Neural progenitor cell (in vitro differentiated cells): ENCODE data around the gene ANTXRL. TPM values are rescaled to one million over a fixed set of nuclear protein-coding genes. Genes with fewer than 3 reads are reported as not detected.

Source experiments
- DNase-seq: peaks from one replicate; pipeline ENCODE4 v3.0.0-alpha.2; 2016; ENCODE audit warnings: low spot score
- H2AFZ ChIP-seq: fragments of 200-600 bp; sonication (generic); replicated peaks from 2 replicates; pipeline ENCODE4 v1.6.1; 2016; ENCODE audit warnings: antibody characterized with exemption
- H3F3A ChIP-seq: fragments of 200-600 bp; sonication (generic); 2 replicates; pipeline ENCODE4 v1.6.1; 2016; ENCODE audit warnings: antibody characterized with exemption, low read depth
- H3K27ac ChIP-seq: fragments of 200-600 bp; sonication (generic); 2 replicates; pipeline ENCODE4 v1.5.1; 2016; ENCODE audit warnings: mild to moderate bottlenecking
- H3K27me3 ChIP-seq: fragments of 200-600 bp; sonication (generic); 2 replicates; pipeline ENCODE4 v1.6.1; 2016; ENCODE audit warnings: mild to moderate bottlenecking, moderate library complexity
- H3K36me3 ChIP-seq: fragments of 200-600 bp; sonication (generic); 2 replicates; pipeline ENCODE4 v1.5.1; 2016
- H3K4me1 ChIP-seq: fragments of 200-600 bp; sonication (generic); 2 replicates; pipeline ENCODE4 v1.6.1; 2016; ENCODE audit warnings: mixed run types
- H3K4me2 ChIP-seq: fragments of 200-600 bp; sonication (generic); 2 replicates; pipeline ENCODE4 v1.6.1; 2016
- H3K4me3 ChIP-seq: fragments of 200-600 bp; sonication (generic); 2 replicates; pipeline ENCODE4 v1.5.1; 2016
- H3K79me2 ChIP-seq: fragments of 200-600 bp; sonication (generic); 2 replicates; pipeline ENCODE4 v1.6.1; 2016; ENCODE audit warnings: low read depth
- H3K9ac ChIP-seq: fragments of 200-600 bp; sonication (generic); 2 replicates; pipeline ENCODE4 v1.6.1; 2016
- H3K9me3 ChIP-seq: fragments of 200-600 bp; sonication (generic); 2 replicates; pipeline ENCODE4 v1.5.1; 2016; ENCODE audit warnings: low read depth
- H4K20me1 ChIP-seq: fragments of 200-600 bp; sonication (generic); 2 replicates; pipeline ENCODE4 v1.6.1; 2016; ENCODE audit warnings: low read depth
- H3K27ac Mint-ChIP-seq: 3 replicates; pipeline ENCODE4 v1.8.0; 2021; ENCODE audit warnings: mixed read lengths
- H3K27me3 Mint-ChIP-seq: 2 replicates; pipeline ENCODE4 v1.8.0; 2022; ENCODE audit warnings: low read depth, mild to moderate bottlenecking, inconsistent platforms, moderate library complexity, mixed read lengths; ENCODE audit not compliant: insufficient read depth
- H3K36me3 Mint-ChIP-seq: 3 replicates; pipeline ENCODE4 v1.8.0; 2021; ENCODE audit warnings: mixed read lengths
- H3K4me1 Mint-ChIP-seq: 3 replicates; pipeline ENCODE4 v1.8.0; 2021; ENCODE audit warnings: mixed read lengths
- H3K4me3 Mint-ChIP-seq: 3 replicates; pipeline ENCODE4 v1.8.0; 2021; ENCODE audit warnings: mild to moderate bottlenecking, moderate library complexity, mixed read lengths
- H3K9me3 Mint-ChIP-seq: 3 replicates; pipeline ENCODE4 v1.8.0; 2020; ENCODE audit warnings: mixed read lengths
- EZH2 ChIP-seq: fragments of 200-600 bp; sonication (generic); IDR thresholded peaks from 2 replicates; pipeline ENCODE4 v1.6.1; 2017; ENCODE audit warnings: antibody characterized with exemption, mild to moderate bottlenecking, moderate library complexity
- EZH2phosphoT487 ChIP-seq: fragments of 200-600 bp; sonication (generic); IDR thresholded peaks from 2 replicates; pipeline ENCODE4 v1.6.1; 2017; ENCODE audit warnings: antibody characterized with exemption
- total RNA-seq: library from RNA; depleted of rRNA; stranded (reverse); fragments of >200 nt; gene quantifications from 2 replicates; pipeline ENCODE4 v1.2.3, GENCODE V29; 2015; ENCODE audit warnings: low replicate concordance
- TF ChIP-seq, protein P1 (sequence below): fragments of 200-600 bp; sonication (generic); IDR thresholded peaks from 2 replicates; pipeline ENCODE4 v1.5.1; 2017; ENCODE audit warnings: antibody characterized with exemption, mild to moderate bottlenecking

Gene ANTXRL
- total RNA-seq, 1 donor from 2014 or later: not detected

DNA sequence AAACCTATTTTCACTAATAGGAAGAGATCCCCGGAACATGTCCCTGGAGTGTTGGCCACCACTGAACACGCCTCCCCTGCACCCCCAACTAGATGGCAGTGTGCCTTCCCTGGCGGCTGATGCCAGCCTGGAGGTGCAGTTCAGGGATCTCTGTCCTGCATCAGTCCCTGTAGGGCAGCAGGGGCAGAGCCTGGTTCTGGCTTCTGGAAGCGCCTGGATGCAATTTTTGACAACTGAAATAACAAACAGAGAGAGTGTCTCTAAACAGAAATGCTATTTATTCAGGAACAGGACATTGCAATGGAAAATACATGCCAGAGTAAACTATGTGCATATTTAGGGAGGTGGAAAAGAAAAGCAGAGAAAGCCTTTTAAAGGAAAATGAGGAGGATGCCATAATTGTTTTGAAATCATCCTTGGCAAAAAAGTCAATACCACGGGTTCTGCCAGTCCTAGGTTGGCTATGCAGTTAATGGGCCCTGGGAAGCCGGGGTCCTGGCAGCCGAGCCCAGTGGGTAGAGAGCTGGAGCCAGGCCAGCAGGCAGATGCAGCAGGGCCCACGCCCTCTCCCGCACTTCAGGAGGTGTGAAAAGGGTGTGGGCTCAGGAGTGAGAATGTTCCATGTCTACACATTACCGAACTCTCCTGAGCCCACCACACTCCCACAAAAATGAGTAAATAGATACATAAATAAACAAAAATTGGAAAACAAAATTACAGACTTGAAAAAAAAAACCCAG is 18.5 kb downstream of the ANTXRL start:
- H3K27ac ChIP-seq: no peak overlapping the region
- H3K9ac ChIP-seq: no peak overlapping the region
- H3K9me3 ChIP-seq: no peaks in the 10 kb centered on the region
- Mint-ChIP-seq H3K27me3 (peaks cover 9% of the 10 kb centered on the region), H3K9me3 (no peaks in the 10 kb centered on the region), H3K4me3 (no peak overlapping the region), H3K27ac (no peak overlapping the region), H3K36me3 (no peaks in the 10 kb centered on the region), H3K4me1 (peaks cover 3% of the 10 kb centered on the region)
- TF ChIP-seq EZH2: no peak
- TF ChIP-seq EZH2phosphoT487: no peak
- TF ChIP-seq, protein P1, sequence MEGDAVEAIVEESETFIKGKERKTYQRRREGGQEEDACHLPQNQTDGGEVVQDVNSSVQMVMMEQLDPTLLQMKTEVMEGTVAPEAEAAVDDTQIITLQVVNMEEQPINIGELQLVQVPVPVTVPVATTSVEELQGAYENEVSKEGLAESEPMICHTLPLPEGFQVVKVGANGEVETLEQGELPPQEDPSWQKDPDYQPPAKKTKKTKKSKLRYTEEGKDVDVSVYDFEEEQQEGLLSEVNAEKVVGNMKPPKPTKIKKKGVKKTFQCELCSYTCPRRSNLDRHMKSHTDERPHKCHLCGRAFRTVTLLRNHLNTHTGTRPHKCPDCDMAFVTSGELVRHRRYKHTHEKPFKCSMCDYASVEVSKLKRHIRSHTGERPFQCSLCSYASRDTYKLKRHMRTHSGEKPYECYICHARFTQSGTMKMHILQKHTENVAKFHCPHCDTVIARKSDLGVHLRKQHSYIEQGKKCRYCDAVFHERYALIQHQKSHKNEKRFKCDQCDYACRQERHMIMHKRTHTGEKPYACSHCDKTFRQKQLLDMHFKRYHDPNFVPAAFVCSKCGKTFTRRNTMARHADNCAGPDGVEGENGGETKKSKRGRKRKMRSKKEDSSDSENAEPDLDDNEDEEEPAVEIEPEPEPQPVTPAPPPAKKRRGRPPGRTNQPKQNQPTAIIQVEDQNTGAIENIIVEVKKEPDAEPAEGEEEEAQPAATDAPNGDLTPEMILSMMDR: no peak
- no peak for DNase-seq
- H3K4me3 ChIP-seq: no peak overlapping the region
- peaks cover under 1% of the 10 kb centered on the region for H3K4me1 ChIP-seq
- no peaks in the 10 kb centered on the region for H3K36me3 ChIP-seq
- no peaks in the 10 kb centered on the region for H4K20me1 ChIP-seq
- H3K79me2 ChIP-seq: no peaks in the 10 kb centered on the region
- H3K4me2 ChIP-seq: no peak overlapping the region
- no peak overlapping the region for H2AFZ ChIP-seq
- no peaks in the 10 kb centered on the region for H3K27me3 ChIP-seq
- no peaks in the 10 kb centered on the region for H3F3A ChIP-seq

DNA sequence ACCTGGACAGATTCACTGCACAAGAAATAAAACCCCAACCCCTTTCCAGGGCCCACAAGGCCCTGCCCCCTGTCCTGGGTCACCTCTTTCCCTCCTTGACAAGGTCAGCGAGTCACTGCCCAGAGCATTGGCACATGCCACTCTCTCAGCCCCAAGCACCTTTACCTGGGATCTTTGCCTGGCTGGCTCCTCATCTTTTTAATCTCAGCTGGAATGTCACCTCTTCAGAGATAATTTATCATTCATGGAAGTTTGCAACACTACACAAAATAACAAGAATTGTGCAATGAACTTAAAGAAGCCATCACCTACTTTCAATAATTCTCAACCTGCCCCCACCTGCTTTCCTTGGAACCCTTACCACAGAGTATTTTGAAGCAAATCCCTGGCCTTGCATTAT is 19.2 kb downstream of the ANTXRL start:
- Histone ChIP-seq H3K79me2 (no peaks in the 10 kb centered on the region), H3K4me1 (no peaks in the 10 kb centered on the region), H3K4me3 (no peak overlapping the region), H3K9me3 (no peaks in the 10 kb centered on the region), H3K4me2 (no peak overlapping the region), H2AFZ (no peak overlapping the region), H3K9ac (no peak overlapping the region), H3K36me3 (no peaks in the 10 kb centered on the region), H4K20me1 (no peaks in the 10 kb centered on the region), H3F3A (no peaks in the 10 kb centered on the region), H3K27me3 (no peaks in the 10 kb centered on the region), H3K27ac (no peak overlapping the region)
- Mint-ChIP-seq H3K27ac (no peak overlapping the region), H3K27me3 (peaks cover 9% of the 10 kb centered on the region), H3K9me3 (no peaks in the 10 kb centered on the region), H3K4me3 (no peak overlapping the region), H3K36me3 (no peaks in the 10 kb centered on the region), H3K4me1 (no peaks in the 10 kb centered on the region)
- DNase-seq: no peak
- TF ChIP-seq, protein P1: no peak
- TF ChIP-seq EZH2phosphoT487 (no peak), EZH2 (no peak)

DNA sequence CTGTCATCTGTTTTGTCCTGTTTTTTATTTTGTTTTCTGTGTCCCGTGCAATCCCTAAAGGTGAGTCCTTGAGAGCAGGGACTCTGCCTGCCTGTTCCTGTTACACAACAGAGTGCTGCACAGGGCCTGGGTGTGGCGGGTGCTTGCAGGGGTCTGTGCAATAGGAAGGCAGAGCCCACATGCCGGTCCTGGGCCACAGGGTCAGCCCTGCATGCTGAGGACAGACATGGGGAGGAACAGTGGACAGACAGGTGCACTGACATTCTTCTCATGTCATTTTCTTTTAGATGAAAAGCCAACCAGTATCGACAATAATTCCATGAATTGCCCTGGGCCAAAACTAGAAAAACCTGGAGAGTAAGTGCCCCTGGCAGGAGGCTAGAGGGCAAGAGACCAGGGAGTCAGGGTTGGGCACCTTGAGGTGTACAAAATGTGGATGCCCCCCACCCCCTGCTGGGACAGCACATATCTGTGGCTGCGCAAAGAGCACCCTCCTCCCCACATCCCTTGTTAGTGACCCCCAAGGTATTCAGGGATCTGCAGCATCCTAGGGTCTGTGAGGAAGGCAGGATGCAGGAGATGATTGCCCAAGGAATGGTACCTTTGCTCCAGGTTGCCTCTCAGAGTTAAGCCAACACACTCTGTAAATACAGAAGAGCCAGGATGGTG is 19.9 kb downstream of the ANTXRL start:
- no peak for DNase-seq
- Histone ChIP-seq H4K20me1 (no peaks in the 10 kb centered on the region), H3K27ac (no peak overlapping the region), H3K79me2 (no peaks in the 10 kb centered on the region), H3K9ac (no peak overlapping the region), H3K9me3 (no peaks in the 10 kb centered on the region), H3K36me3 (no peaks in the 10 kb centered on the region), H3K27me3 (no peaks in the 10 kb centered on the region), H3K4me3 (no peak overlapping the region), H3K4me2 (no peak overlapping the region), H3F3A (no peaks in the 10 kb centered on the region), H3K4me1 (no peaks in the 10 kb centered on the region), H2AFZ (no peak overlapping the region)
- TF ChIP-seq EZH2: no peak
- TF ChIP-seq EZH2phosphoT487: no peak
- TF ChIP-seq, protein P1: no peak
- Mint-ChIP-seq H3K27me3 (peaks cover 9% of the 10 kb centered on the region), H3K9me3 (no peaks in the 10 kb centered on the region), H3K36me3 (no peaks in the 10 kb centered on the region), H3K4me3 (no peak overlapping the region), H3K4me1 (no peaks in the 10 kb centered on the region), H3K27ac (no peak overlapping the region)
